ENCODE results near the gene NXPH3. TPM values are rescaled to one million over a fixed set of nuclear protein-coding genes. Genes with fewer than 3 reads are reported as not detected.
A peak's percentile ranks its signal among the peaks of the same experiment; 100 is the strongest.

The NXPH3 gene
- total and polyA plus RNA-seq, 9 of the 15 experiments (the other 6 are each of a cell fraction or from before 2014, with no cell fraction given), result 0.04 to 0.27 (median 0.07) TPM; not detected in 2

- peaks cover 66% of the 10 kb centered on the region; the same call in 2 of the 3 replicates for H3K36me3 ChIP-seq (ENCODE audit: control insufficient read depth, insufficient read depth, low read length)
- POLR2A ChIA-PET, result interaction anchor here (0.8 to 1.8 kb wide), 4 partner anchors 9 to 200 kb away, joined by 3 to 8 read pairs (median 5); no protein-coding TSS in a partner anchor
- H3K9ac ChIP-seq (ENCODE audit: insufficient read depth in 1 of 2, low read depth in 2 of 2, low read length in 2 of 2), result no peak overlapping the region
- no peak overlapping the region for H3K4me2 ChIP-seq (ENCODE audit: insufficient read depth, low read length)
- CTCF ChIA-PET (ENCODE audit: low intra/inter-chr PET ratio), result no interaction called here
- no peaks in the 10 kb centered on the region for H3K4me1 ChIP-seq (replicated peaks in 1 of 2; ENCODE audit: control insufficient read depth in 2 of 2, insufficient read depth in 2 of 2, low read length in 2 of 2)
- no peaks in the 10 kb centered on the region for H4K20me1 ChIP-seq (replicated peaks; ENCODE audit: control insufficient read depth, insufficient read depth, low read length)
- H3K4me3 ChIP-seq, result no peak overlapping the region
- no peak for ATAC-seq
- no peaks in the 10 kb centered on the region for H3K79me2 ChIP-seq (ENCODE audit: control insufficient read depth, insufficient read depth, low read length)
- in situ Hi-C loops (cut with MboI), result no loop called here
- 91% methylated on average over 8 of the region's 8 CpGs for WGBS (ENCODE audit: insufficient coverage, low coverage, missing lambda C conversion rate)
- TF ChIP-seq COPS2 (conservative IDR thresholded peaks at IDR 0.05) (no peak), CEBPB (tag; IDR thresholded peaks at IDR 0.05) (0 out of 2 replicates have a peak, but pooled peaks have one; percentile 24), CEBPG (CRISPR knock-in tag; IDR thresholded peaks at IDR 0.05) (no peak), CEBPG (tag; conservative IDR thresholded peaks at IDR 0.05 in 1 of 2, IDR thresholded peaks at IDR 0.05 in 1 of 2) (0 out of 4 replicates have a peak, but pooled peaks of 1 of the 2 experiments have one; percentile 17)
- H3K27me3 ChIP-seq (ENCODE audit: control insufficient read depth in 2 of 2, insufficient read depth in 2 of 2, low read length in 2 of 2), result no peaks in the 10 kb centered on the region
- FAIRE-seq, result no peak
- no peak overlapping the region for H3K27ac ChIP-seq (ENCODE audit: extremely low read depth, low read depth, low read length)
- H3K9me1 ChIP-seq (ENCODE audit: control insufficient read depth, insufficient read depth, low read length), result no peaks in the 10 kb centered on the region
- DNase-seq (ENCODE audit: extremely low read depth in 1 of 4, low spot score in 3 of 4), result no peak
- BruUV-seq (replicated peaks), result no TSS peak
- no peak overlapping the region for H2AFZ ChIP-seq (ENCODE audit: low read depth, low read length)
- no peaks in the 10 kb centered on the region for H3K9me3 ChIP-seq (replicated peaks; ENCODE audit: control insufficient read depth, insufficient read depth, low read depth, low read length)
- intact Hi-C loops (cut with micrococcal nuclease), result no loop called here
Observed at GRCh38 chr17:49597928-49598655, 22.4 kb downstream of the NXPH3 start.

DNA sequence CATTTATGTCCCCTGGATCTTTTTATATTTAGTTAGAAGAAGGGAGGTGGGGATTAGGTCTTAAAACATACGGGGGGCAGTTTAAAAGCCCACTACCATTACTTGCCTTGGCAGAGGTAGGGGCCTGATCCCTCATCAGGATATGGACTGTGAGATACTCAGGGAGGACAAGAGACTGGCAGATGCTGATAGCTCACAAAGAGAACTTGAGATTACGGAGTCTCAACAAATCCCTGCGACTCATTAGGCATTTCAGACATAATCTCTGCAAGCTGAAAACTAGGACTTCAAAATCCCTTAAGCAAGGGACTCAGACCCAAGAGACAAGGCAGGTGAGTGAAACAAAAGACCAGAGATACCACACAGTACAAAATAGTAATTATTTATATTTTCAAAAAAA, 23.2 kb downstream of the NXPH3 start:
- TF ChIP-seq, protein P1, sequence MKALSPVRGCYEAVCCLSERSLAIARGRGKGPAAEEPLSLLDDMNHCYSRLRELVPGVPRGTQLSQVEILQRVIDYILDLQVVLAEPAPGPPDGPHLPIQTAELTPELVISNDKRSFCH (CRISPR knock-in tag; IDR thresholded peaks at IDR 0.05), result no peak
- TF ChIP-seq, protein P1 (tag; IDR thresholded peaks at IDR 0.05), result no peak
- no peak for TF ChIP-seq WHSC1 (IDR thresholded peaks at IDR 0.05; ENCODE audit: low read length)
- no peak for TF ChIP-seq BRD9 (IDR thresholded peaks at IDR 0.05; ENCODE audit: low read depth, partially characterized antibody)
- TF ChIP-seq NFXL1 (CRISPR knock-in tag; IDR thresholded peaks at IDR 0.05), result no peak
- TF ChIP-seq, protein P2, sequence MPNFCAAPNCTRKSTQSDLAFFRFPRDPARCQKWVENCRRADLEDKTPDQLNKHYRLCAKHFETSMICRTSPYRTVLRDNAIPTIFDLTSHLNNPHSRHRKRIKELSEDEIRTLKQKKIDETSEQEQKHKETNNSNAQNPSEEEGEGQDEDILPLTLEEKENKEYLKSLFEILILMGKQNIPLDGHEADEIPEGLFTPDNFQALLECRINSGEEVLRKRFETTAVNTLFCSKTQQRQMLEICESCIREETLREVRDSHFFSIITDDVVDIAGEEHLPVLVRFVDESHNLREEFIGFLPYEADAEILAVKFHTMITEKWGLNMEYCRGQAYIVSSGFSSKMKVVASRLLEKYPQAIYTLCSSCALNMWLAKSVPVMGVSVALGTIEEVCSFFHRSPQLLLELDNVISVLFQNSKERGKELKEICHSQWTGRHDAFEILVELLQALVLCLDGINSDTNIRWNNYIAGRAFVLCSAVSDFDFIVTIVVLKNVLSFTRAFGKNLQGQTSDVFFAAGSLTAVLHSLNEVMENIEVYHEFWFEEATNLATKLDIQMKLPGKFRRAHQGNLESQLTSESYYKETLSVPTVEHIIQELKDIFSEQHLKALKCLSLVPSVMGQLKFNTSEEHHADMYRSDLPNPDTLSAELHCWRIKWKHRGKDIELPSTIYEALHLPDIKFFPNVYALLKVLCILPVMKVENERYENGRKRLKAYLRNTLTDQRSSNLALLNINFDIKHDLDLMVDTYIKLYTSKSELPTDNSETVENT (CRISPR knock-in tag; IDR thresholded peaks at IDR 0.05), result no peak
- H3K27ac ChIP-seq (ENCODE audit: extremely low read depth, low read depth, low read length), result no peak overlapping the region
- H3K4me1 ChIP-seq (replicated peaks in 1 of 2; ENCODE audit: control insufficient read depth in 2 of 2, insufficient read depth in 2 of 2, low read length in 2 of 2), result no peaks in the 10 kb centered on the region
- WGBS (ENCODE audit: insufficient coverage, low coverage, missing lambda C conversion rate), result 83% methylated on average over 3 of the region's 3 CpGs
- intact Hi-C loops (cut with micrococcal nuclease) (no loop called here), in situ Hi-C loops (cut with MboI) (no loop called here)
- no peaks in the 10 kb centered on the region for H3K27me3 ChIP-seq (ENCODE audit: control insufficient read depth in 2 of 2, insufficient read depth in 2 of 2, low read length in 2 of 2)
- H2AFZ ChIP-seq (ENCODE audit: low read depth, low read length), result no peak overlapping the region
- no peaks in the 10 kb centered on the region for H3K9me1 ChIP-seq (ENCODE audit: control insufficient read depth, insufficient read depth, low read length)
- no peak for ATAC-seq
- CTCF ChIA-PET (ENCODE audit: low intra/inter-chr PET ratio), result no interaction called here
- H3K4me3 ChIP-seq, result no peak overlapping the region
- H3K9ac ChIP-seq (ENCODE audit: insufficient read depth in 1 of 2, low read depth in 2 of 2, low read length in 2 of 2), result no peak overlapping the region
- no peak for FAIRE-seq
- BruUV-seq (replicated peaks), result no TSS peak
- no peak overlapping the region for H3K4me2 ChIP-seq (ENCODE audit: insufficient read depth, low read length)
- no peaks in the 10 kb centered on the region for H4K20me1 ChIP-seq (replicated peaks; ENCODE audit: control insufficient read depth, insufficient read depth, low read length)
- H3K79me2 ChIP-seq (ENCODE audit: control insufficient read depth, insufficient read depth, low read length), result no peaks in the 10 kb centered on the region
- DNase-seq (ENCODE audit: extremely low read depth in 1 of 4, low spot score in 3 of 4), result no peak
- POLR2A ChIA-PET, result interaction anchor here (0.7 kb wide), 1 partner anchor 8 kb away, joined by 3 read pairs; no protein-coding TSS in a partner anchor
- peaks cover 75% of the 10 kb centered on the region; the same call in 2 of the 3 replicates for H3K36me3 ChIP-seq (ENCODE audit: control insufficient read depth, insufficient read depth, low read length)
- no peaks in the 10 kb centered on the region for H3K9me3 ChIP-seq (replicated peaks; ENCODE audit: control insufficient read depth, insufficient read depth, low read depth, low read length)

Measured in K562 (cell line).